ENCODE data around the gene PHIP.

PHIP gene

GRCh38 chr6:79070206-79070825 lies 7.7 kb downstream of the PHIP start:
- DNase-seq (ENCODE audit: low read depth, low spot score), result no peak

GRCh38 chr6:79066828-79067227 lies 11.2 kb downstream of the PHIP start:
- no peak for DNase-seq (ENCODE audit: low read depth, low spot score)

GRCh38 chr6:79066330-79066729 lies 11.7 kb downstream of the PHIP start:
- DNase-seq (ENCODE audit: low read depth, low spot score), result no peak

- no peak for DNase-seq (ENCODE audit: low read depth, low spot score)
These were observed 12.8 kb downstream of the PHIP start for GRCh38 chr6:79065232-79065631.

- DNase-seq (ENCODE audit: low read depth, low spot score), result no peak
These were observed 13.4 kb downstream of the PHIP start for GRCh38 chr6:79064635-79065034.

GRCh38 chr6:79062708-79063107 lies 15.3 kb downstream of the PHIP start:
- DNase-seq (ENCODE audit: low read depth, low spot score), result no peak

- DNase-seq (ENCODE audit: low read depth, low spot score), result no peak
These were observed 20.3 kb downstream of the PHIP start for GRCh38 chr6:79057746-79058145.

GRCh38 chr6:79056226-79056625 lies 21.8 kb downstream of the PHIP start:
- DNase-seq (ENCODE audit: low read depth, low spot score), result no peak

GRCh38 chr6:79048611-79049010 lies 29.4 kb downstream of the PHIP start:
- no peak for DNase-seq (ENCODE audit: low read depth, low spot score)

GRCh38 chr6:79047072-79047471 lies 31.0 kb downstream of the PHIP start:
- DNase-seq (ENCODE audit: low read depth, low spot score), result no peak

- DNase-seq (ENCODE audit: low read depth, low spot score), result no peak
These were observed 32.1 kb downstream of the PHIP start for GRCh38 chr6:79045966-79046365.

GRCh38 chr6:79042799-79043126 lies 35.3 kb downstream of the PHIP start:
- DNase-seq (ENCODE audit: low read depth, low spot score), result no peak

- DNase-seq (ENCODE audit: low read depth, low spot score), result no peak
These were observed 35.8 kb downstream of the PHIP start for GRCh38 chr6:79042088-79042798.

- peak; percentile 46 for DNase-seq (ENCODE audit: low read depth, low spot score)
These were observed 38.0 kb downstream of the PHIP start for GRCh38 chr6:79040083-79040482.

GRCh38 chr6:79038061-79038460 lies 40.0 kb downstream of the PHIP start:
- DNase-seq (ENCODE audit: low read depth, low spot score), result no peak

GRCh38 chr6:79034865-79035264 lies 43.2 kb downstream of the PHIP start:
- no peak for DNase-seq (ENCODE audit: low read depth, low spot score)

GRCh38 chr6:79033279-79033678 lies 44.8 kb downstream of the PHIP start:
- no peak for DNase-seq (ENCODE audit: low read depth, low spot score)

- DNase-seq (ENCODE audit: low read depth, low spot score), result no peak
These were observed 46.0 kb downstream of the PHIP start for GRCh38 chr6:79031821-79032590.

- no peak for DNase-seq (ENCODE audit: low read depth, low spot score)
These were observed 47.5 kb downstream of the PHIP start for GRCh38 chr6:79030511-79030910.

GRCh38 chr6:79030023-79030422 lies 48.0 kb downstream of the PHIP start:
- no peak for DNase-seq (ENCODE audit: low read depth, low spot score)

GRCh38 chr6:79028641-79029314 lies 49.3 kb downstream of the PHIP start:
- no peak for DNase-seq (ENCODE audit: low read depth, low spot score)

GRCh38 chr6:79011940-79012339 lies 66.1 kb downstream of the PHIP start:
- DNase-seq (ENCODE audit: low read depth, low spot score), result no peak

Data from smooth muscle cell of the brain vasculature (primary cell).